AG10803 (cell line): ENCODE results near the gene DDTL.
"Not testable (repeated sequence)": the region's sequence is repeated elsewhere in the genome, so short reads cannot be mapped to it uniquely, and the experiment has no call there.

Experiments used
- DNase-seq: peaks from one replicate; pipeline ENCODE4 v3.0.0; 2010; ENCODE audit warnings: low read depth
- H3K4me3 ChIP-seq: 2 replicates; pipeline ENCODE4 v1.5.1; 2011; ENCODE audit warnings: mild to moderate bottlenecking, low read length, control low read depth
- CTCF ChIP-seq: conservative IDR thresholded peaks from 2 replicates; pipeline ENCODE4 v1.5.1; 2011; ENCODE audit warnings: mild to moderate bottlenecking, low read length, control low read depth, inconsistent platforms

Gene DDTL

GRCh38 chr22:23953485-23953884 lies 13.2 kb upstream of the DDTL start:
- not testable (repeated sequence) for H3K4me3 ChIP-seq, DNase-seq

GRCh38 chr22:23954193-23954990 lies 12.3 kb upstream of the DDTL start:
- DNase-seq, H3K4me3 ChIP-seq: not testable (repeated sequence)

- not testable (repeated sequence) for DNase-seq
These were observed 11.7 kb upstream of the DDTL start for GRCh38 chr22:23954991-23955305.

GRCh38 chr22:23955886-23956285 lies 10.8 kb upstream of the DDTL start:
- DNase-seq, H3K4me3 ChIP-seq: not testable (repeated sequence)

More at GRCh38 chr22:23954991-23955305, 11.7 kb upstream of the DDTL start:
- H3K4me3 ChIP-seq, result not testable (repeated sequence)

- peak; percentile 86 for TF ChIP-seq CTCF
- DNase-seq, result peak; percentile 54
- H3K4me3 ChIP-seq, result not testable (repeated sequence)
These were observed 10.3 kb upstream of the DDTL start for GRCh38 chr22:23956301-23956900.

- not testable (repeated sequence) for DNase-seq
- peak within 1 kb of the TSS; percentile 20; the same call in 1 of the 2 replicates for H3K4me3 ChIP-seq
These were observed 5.5 kb upstream of the DDTL start, which contains the start of gene GSTT2B for GRCh38 chr22:23961084-23961771. TSS of gene GSTT2B (minus strand) at chr22:23961195. CDS start at chr22:23961131, 64 bp downstream.

GRCh38 chr22:23966094-23966493 lies 594 bp upstream of the DDTL start:
- H3K4me3 ChIP-seq, DNase-seq: not testable (repeated sequence)

GRCh38 chr22:23969071-23969470 lies 2.4 kb downstream of the DDTL start:
- no peak overlapping the region for H3K4me3 ChIP-seq
- DNase-seq, result no peak
- no peak for TF ChIP-seq CTCF

- TF ChIP-seq CTCF, result no peak
- H3K4me3 ChIP-seq, result no peak overlapping the region
- DNase-seq, result no peak
These were observed 3.5 kb downstream of the DDTL start for GRCh38 chr22:23970201-23970641.

- no peak for DNase-seq
- no peak for TF ChIP-seq CTCF
- no peak overlapping the region for H3K4me3 ChIP-seq
These were observed 4.3 kb downstream of the DDTL start for GRCh38 chr22:23970816-23971486.

- H3K4me3 ChIP-seq, DNase-seq: not testable (repeated sequence)
These were observed 5.2 kb downstream of the DDTL start for GRCh38 chr22:23971927-23972326.

- H3K4me3 ChIP-seq, DNase-seq: not testable (repeated sequence)
These were observed 7.7 kb downstream of the DDTL start, which contains the start of gene DDT for GRCh38 chr22:23974345-23974744. TSS of gene DDT (minus strand) at chr22:23974441. CDS start at chr22:23974414, 27 bp downstream.

GRCh38 chr22:23974836-23975352 lies 8.2 kb downstream of the DDTL start:
- not testable (repeated sequence) for H3K4me3 ChIP-seq, DNase-seq
